GM12874 (cell line): ENCODE data around the gene TOM1L1.

Experiments
- CTCF ChIP-seq: IDR thresholded peaks from 2 replicates; pipeline ENCODE4 v1.5.1; 2011; ENCODE audit warnings: low read depth, mild to moderate bottlenecking, control low read depth, low read length, moderate library complexity; ENCODE audit not compliant: insufficient read depth

TOM1L1 gene

GRCh38 chr17:54992797-54993639 lies 92.4 kb downstream of the TOM1L1 start:
- peak; percentile 27; the same call in 1 of the 2 replicates for TF ChIP-seq CTCF

- no peak for TF ChIP-seq CTCF
These were observed 95.8 kb downstream of the TOM1L1 start for GRCh38 chr17:54996441-54996840.

- TF ChIP-seq CTCF: no peak
These were observed 101.8 kb downstream of the TOM1L1 start for GRCh38 chr17:55002458-55002857.

DNA sequence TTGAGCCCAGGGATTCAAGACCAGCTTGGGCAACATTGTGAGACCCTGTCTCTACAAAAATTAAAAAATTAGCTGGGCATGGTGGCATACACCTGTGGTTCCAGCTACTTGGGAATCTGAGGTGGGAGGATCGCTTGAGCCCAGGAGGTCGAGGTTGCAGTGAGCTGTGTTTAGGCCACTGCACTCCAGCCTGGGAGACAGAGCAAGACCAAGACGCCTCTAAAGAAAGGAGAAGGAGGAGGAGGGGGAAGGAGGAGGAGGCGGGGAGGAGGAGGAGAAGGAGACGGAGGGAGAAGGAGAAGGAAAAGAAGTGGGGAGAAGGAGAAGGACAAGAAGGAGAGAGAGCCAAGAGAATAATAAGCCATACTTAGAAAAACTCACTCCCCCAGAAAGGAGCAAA lies 103.8 kb downstream of the TOM1L1 start:
- TF ChIP-seq CTCF: no peak

GRCh38 chr17:55005520-55005919 lies 104.9 kb downstream of the TOM1L1 start:
- peak; percentile 58; the same call in 1 of the 2 replicates for TF ChIP-seq CTCF
